Lung microvascular endothelial cell (primary cell): Measurements from ENCODE around the gene ZDHHC21. TPM values are rescaled to one million over a fixed set of nuclear protein-coding genes. Genes with fewer than 3 reads are reported as not detected.

ENCODE experiments used
- DNase-seq, 2 donors: peaks; one replicate each; pipeline versions ENCODE4 v3.0.0 to v3.0.0-alpha.2; 2010; ENCODE audit warnings: low read depth in 2 of 2
- total RNA-seq: library from RNA; depleted of rRNA; stranded (reverse); fragments of >200 nt; gene quantifications from 2 replicates; pipeline ENCODE4 v1.2.1, GENCODE V29; 2014

Gene ZDHHC21, protein sequence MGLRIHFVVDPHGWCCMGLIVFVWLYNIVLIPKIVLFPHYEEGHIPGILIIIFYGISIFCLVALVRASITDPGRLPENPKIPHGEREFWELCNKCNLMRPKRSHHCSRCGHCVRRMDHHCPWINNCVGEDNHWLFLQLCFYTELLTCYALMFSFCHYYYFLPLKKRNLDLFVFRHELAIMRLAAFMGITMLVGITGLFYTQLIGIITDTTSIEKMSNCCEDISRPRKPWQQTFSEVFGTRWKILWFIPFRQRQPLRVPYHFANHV
- 7.4 and 10.3 TPM in 2 replicates for total RNA-seq

DNA sequence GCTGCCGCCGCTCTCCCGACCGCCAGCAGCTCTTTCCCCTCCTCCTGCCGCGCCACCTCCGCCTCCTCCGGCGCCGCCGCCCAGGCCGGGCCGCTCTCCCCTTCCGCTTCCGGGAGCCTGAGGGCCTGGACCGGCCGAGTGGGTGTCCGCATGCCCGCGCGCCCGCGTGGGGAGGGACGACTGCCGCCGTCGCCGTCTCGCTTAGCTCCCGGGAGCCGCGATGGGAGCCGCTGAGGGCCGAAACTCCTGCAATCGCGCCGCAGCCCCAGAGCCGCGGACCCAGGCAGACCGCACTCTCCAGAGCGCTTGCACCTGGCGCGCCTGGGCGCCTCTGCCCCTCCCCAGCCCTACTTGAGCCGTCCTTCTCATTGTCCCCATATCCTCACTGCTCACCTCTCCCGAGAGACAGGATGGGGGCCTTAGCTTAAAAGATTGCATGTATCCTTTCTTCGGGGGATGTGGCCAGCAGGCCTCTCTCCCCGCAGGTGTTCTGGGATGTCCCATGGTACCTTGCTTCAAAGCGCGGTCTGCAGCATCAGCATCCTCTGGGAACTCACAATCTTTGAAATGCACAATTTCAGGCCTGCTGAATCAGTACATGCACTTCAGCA, at the start of gene ZDHHC21:
Gene ZDHHC21 (minus strand): TSS at position 182 of the 611 bp plus-strand sequence. CDS start 19,092 bp downstream, outside the sequence.
- peak; percentile 59 to 67 for DNase-seq

DNA sequence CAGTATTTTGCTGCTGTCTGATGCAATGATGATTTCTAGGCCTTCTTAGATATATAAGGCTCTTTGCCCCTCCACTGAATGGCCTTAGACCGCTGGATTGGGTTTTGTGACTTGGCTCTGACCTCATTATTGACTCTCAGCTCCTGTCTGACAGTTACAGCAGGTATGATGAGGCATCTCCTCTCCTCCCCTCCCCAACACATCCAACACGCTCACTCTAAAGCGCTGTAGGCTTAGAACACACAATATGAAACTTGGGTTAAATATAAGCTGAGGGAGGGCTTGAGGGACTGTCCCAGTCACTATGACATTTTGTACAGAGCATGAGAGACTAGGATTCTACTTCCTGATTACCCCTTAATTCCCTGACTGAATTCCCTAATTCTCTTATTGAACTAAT, 48.1 kb upstream of the ZDHHC21 start:
- DNase-seq, result no peak

DNA sequence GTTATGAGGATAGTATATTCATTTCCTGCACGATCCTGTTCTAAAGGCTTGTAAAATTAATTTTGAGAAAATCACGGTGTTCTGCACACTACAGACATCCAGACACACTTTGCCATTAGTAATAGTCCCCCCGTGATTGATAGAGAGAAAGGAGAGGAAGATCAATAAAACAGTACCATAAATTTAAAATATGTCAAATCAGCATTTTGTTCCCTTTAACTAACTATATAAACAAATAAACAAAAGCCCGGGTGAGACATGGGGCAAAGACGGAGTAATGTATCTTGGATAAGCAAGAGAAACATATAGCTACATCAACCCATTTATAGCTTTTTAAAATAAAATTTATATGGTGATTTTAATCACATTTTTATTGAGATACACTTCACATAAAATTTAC, 39.9 kb upstream of the ZDHHC21 start:
- no peak for DNase-seq

DNA sequence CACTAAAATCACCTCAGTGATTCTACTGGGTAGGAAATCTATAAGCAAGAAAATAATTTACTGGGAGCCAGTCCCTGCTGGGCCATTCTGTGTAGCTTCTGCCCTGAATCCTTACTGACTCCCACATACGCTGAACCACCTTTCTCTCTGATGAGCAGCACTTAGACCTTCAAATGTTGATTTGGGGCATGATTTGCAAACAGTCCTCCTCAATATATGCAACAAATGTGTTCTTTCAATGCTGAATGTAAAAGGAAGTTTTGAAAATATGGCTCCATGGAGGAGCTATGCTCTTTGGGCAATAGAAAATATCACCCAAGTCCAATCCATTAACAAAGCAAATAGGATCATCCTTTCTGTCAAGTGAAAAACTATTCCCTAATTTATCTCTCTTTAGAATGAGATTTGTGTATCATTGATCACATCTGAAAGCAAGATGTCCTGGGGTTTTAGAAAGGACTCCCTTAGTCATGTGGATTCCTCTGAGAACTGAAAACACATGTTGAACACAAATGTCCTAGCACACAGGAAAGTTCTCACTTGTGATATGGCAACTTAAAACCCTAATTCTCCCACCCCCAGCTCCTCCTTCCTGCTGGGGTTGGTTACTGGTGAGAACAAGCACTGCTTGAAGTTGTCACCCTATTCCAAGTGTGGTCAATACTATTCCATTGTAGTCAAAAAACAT, 38.2 kb upstream of the ZDHHC21 start:
- no peak for DNase-seq

DNA sequence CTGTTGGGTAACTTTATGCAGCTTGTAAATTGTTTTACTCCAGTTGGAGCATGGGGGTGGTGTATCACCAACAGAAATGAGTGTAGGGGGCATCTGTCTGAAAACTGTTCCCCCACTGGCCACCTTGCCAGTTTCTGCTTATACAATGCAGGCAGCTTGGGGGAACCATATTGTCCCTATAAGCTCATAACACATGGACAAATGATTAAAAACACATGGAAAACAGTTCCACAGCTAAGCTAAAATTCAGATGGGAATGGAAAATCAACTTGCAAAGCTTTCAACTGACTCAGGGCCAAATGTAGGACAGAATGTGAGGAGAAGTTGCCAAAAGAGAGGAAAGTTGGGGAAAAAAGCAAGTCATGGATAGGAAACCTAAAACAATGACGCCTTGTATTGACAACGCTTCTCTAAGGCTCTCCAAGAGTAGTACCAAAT, 37.2 kb upstream of the ZDHHC21 start:
- DNase-seq, result no peak

DNA sequence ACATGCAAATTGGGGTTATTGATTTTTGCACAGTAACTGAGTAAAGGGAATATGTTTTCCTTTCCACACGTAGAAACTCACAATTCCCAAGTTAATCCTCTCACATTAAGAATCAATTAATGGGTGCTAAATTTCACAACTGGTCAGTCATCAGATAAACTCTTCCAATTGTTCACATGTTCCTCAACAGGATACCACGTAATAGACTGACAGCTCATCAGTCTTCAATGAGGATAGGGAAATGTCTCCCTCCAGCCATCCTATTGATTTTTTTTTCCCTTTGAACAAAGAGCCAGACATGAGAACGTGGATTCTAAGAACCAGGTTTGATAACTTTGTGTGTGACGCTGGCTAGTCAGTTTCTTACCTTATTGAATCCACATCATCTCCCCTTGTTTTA, 30.1 kb upstream of the ZDHHC21 start:
- peak in 1 of 2 donors; percentile 24 for DNase-seq

DNA sequence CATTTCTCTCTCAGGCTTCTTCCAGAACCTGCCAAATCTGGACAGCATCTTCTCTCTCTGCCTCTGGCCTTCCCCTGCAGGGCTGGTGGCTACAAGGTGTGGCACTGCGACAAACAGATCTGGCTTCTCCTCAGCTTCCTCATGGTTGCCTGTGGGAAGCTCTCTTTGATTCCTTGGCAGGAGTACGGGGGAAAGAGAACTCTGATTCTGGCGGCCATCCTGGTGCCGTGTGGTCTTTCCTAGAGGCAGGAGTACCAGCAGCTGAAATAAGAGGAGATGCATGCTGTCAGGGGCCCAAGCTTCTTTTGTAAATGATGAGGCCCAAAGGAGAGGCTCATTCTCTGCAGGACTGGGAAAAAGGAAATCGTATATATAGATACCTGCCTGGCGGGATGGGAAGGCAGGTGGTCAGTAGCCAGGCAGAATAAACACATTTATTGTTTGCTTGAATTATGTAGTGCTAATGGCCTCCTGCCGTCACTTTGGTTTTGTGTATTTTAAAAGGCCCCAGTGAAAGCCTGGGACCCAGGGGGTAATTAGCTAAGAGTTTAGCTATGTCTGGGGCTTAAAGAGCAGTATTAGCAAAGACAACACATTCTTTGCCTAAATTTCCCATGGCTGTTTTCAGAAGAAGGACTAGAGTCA, 29.3 kb upstream of the ZDHHC21 start, which contains the start of gene CER1:
Gene CER1 (minus strand): TSS at position 343 of the 645 bp plus-strand sequence. CDS start 61 bp downstream, at position 282.
- no peak for DNase-seq

DNA sequence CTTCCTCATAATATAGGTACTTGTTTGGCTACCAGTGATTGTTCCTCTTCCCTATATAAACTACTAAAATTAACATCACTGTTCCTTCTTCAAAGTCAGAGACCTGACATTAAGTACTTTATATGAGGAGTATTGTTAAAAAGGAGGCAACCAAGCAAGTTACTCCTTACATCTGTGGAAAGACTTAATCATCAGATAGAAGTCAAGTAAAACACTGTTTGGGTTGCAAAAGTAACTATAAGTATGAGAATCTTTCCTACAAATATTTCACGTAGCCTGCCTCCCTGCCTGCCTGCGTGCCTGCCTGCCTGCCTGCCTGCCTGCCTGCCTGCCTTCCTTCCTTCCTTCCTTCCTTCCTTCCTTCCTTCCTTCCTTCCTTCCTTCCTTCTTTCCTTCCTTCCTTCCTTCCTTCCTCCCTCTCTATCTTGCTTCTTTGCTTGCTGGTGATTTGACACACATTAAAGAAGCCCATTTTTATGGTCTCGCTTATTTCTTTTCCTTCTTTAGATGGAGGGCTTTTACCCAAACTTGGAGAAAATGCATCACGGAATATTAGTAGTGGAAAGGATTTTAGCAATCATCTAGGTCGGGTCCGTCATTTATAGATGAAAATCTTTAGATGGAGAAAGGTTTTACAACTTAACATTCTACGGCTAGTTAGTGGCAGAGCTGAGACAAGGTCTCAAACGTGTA, 26.1 kb upstream of the ZDHHC21 start:
- DNase-seq, result no peak

DNA sequence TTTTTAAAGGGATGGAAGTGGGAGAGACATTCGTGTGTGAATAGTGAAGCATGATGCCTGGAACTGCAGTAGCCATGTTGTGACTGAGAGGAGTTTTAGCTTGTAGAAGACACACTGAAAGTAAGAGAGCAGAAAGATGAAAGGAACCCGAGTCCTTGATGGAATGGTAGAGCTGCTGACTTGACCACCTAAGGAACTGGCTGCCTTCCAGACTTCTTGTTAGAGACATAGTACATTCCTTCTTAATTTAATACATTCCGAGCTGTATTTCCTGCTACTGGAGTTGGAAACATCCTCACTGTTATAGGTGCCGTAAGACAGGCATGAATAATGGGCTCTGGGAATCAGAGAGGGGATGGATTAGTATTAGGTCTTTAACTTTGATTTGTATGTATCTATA, 21.9 kb upstream of the ZDHHC21 start:
- peak in 1 of 2 donors; percentile 46 for DNase-seq

DNA sequence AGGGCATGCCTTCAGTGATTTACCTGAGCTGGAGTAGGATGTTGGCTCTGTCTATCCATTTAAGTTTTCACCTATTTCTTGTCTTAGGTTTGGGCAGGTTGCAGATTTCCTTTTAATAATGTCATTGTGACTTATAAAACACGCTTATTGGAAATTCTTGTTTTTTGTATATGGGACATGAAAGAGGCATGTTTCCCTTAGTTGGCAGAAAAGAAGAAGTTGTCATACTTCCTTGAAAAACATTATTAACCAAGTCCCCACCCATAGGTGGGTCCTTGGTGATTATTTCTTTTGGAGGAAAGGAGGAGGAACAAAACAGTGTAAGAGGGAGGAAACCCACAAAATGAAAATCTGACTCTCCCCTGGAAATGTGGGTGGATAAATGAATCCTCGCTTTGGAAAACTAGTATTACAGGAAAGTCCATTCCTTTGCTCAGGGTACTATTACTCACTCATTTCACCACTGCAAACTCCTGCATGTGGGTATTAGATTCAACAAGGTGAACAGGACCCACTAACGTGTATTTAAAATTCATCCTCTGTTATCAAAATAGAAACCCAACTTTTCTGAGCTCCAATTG, 20.0 kb upstream of the ZDHHC21 start:
- DNase-seq, result no peak

DNA sequence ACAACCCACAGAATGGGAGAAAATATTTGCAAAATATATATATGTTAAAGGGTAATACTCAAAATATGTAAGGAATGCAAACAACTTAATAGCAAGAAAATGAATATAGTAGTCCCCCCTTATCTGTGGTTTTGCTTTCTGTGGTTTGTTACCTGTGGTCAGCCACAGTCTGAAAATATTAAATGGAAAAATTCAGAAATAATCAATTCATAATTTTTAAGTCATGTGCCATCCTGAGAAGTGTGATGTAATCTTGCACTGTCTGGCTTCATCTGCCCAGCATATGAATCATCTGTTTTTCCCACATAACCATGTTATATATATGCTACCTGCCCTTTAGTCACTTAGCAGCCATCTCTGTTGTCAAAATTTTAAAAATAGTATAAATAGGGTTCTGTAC, 17.6 kb upstream of the ZDHHC21 start:
- peak in 1 of 2 donors; percentile 42 for DNase-seq

DNA sequence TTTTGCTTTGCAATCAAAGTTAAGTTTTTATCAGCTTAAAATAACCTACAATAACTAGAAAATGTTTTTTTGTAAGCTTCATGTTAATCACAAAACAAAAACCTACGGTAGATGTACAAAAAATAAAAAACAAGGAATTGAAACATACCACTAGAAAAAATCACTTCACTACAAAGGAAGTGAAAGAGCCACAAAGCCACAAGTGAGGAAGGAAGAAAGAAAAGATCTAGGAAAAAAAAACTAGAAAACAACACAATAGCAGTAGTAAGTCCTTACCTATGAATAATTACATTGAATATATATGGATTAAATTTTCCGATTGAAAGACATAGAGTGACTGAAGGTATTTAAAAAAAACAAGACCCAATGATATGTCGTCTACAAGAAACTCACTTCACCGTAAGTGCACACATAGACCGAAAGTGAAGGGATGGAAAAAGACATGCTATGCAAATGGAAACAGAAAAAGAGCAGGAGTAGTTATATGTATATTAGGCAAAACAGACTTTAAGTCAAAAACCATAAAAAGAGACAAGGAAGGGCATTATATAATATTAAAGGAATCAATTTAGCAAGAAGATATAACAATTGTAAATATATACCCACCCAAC, 13.4 kb upstream of the ZDHHC21 start:
- no peak for DNase-seq

DNA sequence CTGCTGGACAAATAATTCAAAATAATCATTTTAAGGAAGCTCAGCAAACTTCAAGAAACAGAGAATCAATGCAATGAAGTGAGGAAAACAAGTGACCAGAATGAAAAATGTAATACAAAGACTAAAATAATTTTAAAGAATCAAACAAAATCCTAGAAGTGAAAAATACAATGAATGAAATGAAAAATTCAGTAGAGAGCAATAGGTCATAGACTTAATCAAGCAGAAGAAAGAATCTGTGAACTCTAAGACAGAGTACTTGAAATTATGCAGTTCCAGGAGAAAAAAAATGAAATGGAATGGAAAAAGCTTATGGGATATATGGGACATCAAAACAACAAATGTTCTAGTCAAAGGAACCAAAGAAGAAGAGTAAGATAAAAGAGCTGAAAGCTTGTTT, 11.8 kb upstream of the ZDHHC21 start:
- no peak for DNase-seq

DNA sequence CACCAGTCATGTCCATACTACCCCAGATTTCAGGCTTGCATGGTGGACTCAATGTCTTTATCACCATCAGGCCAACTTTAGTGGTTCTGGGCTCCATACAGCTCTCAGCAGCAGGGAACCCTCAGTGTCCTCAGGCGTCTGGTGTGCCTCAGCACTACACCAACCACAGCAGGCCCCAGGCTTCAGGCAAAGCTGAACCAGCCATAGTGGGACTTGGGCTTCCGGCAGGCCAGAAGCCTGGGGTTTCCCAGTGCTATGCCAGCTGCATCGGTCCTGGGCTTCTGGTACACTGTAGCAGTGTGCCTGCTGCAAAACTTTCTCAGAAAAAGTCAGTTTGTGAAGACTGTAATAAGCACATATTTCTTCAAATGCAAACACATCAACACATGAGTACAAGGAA, 11.0 kb upstream of the ZDHHC21 start:
- DNase-seq, result no peak

DNA sequence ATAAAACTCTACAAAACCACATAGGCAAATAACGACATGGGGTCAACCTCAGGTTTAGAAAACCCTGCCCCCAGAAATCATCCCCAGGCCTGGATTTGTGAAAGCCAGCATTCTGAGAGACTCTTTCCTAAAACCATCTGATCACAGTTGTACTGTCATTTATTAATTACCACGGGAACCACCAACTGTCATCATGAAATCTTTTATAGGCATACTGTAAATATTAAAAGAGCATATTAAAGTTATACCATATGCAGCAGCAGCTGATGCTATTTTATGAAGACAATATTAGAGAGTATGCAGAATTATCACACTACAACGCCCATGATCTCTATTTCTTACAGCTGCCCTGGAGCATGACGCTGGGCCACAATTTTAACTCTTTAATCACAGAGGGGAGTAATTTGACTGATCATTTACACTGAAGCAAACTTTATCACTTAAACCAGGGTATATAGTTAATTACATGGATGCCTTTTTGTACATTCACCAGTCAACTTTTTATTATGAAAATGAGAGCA, 9.0 kb upstream of the ZDHHC21 start:
- no peak for DNase-seq

DNA sequence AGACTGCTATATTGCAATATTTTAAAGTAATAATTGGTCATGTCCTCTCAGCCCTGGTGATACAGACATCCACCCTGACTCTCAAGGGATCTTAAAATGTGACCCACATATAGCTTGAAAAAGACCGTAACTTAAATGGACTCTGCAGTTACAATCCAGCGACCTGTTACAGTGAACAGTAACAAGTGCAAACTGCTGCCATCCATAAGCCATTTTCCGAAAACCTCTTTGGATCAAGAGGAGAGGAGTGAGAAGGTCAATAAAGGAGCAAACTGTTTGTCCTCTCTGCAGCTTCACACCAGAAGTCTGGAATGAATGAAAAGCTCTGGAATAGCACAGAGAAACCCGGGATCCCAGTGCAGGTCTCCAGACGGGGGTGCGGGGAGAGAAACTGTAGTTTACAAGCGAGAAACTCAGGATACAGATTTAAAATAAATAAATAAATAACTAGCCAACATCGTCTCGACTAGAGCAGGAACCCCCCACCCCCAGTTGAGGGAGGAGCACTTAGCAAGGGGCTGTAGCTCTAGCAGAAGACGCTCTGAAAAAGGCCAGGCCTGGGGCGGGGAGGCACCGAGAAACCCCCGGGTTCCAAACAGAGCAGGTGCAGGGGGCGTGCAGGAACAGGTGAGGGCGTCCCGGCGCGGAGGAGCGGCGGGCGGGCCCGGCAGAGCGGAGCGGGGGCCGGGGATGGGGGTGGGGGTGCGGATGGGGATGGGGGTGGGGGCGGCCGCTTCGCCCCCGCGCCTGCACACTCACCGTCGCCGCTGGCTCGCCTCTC, 572 bp downstream of the ZDHHC21 start:
- peak; percentile 17 to 21 for DNase-seq

DNA sequence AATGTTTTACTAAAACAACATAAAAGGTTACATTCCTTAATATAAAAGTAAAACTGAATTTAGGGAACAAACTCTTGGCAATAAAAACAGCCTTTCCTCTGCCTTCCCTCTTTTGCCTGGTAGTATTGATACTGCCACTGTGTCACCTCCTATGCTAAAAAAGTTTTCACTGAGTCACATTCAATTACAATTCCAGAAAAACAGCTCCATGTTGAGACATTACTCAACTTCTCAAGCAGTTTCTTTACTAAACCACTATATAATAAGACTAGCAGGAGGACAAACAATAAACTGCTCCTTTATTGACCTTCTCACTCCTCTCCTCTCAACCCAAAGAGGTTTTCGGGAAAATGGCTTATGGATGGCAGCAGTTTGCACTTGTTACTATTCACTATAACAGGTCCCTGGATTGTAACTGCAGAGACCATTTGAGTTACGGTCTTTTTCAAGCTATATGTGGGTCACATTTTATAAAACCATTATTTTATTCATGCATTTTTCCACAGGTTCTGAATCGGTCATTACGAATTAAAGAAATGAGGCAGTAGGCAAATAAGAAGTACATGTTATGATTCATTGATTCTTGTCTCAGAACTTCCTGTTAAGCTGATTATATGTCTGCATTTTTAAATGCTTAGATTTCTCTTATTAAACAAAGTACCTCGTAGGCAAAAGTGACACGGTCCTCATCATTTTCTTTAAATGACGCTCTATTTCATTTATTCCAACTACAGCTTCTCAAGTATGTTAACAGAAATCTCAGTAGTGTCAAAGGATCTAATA, 2.1 kb downstream of the ZDHHC21 start:
- DNase-seq, result peak in 1 of 2 donors; percentile 36

DNA sequence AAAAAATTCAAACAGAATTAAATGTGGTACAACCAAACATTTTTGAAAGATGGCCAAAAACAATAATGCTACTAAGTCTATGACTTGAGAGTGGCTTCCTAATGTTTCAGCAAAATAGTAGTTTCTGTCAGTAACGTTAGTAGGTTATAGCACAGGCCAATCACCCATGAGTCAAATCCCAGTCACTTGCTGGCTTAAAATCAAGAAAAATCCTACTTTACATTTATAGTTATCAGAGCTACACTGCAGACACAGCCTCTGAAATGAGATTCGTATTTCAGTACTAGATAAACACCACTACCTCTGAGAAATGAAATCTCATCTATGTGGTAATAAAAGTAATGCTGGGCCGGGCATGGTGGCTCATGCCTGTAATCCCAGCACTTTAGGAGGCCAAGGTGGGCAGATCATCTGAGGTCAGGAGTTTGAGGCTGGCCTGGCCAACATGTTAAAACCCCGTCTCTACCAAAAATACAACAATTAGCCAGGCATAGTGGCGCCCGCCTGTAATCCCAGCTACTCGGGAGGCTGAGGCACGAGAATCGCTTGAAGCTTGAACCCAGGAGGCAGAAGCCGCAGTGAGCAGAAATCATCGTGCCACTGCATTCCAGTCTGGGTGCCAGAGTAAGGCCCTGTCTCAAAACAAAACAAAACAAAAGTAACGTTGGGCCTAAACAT, 6.1 kb downstream of the ZDHHC21 start:
- peak; percentile 46 to 76 for DNase-seq
